Measurements from ENCODE around the gene EFTUD2. TPM values are rescaled to one million over a fixed set of nuclear protein-coding genes. Genes with fewer than 3 reads are reported as not detected.

The EFTUD2 gene
- total and polyA plus RNA-seq, 9 of the 15 experiments (the other 6 are each of a cell fraction or from before 2014, with no cell fraction given): 65.8 to 362 (median 218) TPM

DNA sequence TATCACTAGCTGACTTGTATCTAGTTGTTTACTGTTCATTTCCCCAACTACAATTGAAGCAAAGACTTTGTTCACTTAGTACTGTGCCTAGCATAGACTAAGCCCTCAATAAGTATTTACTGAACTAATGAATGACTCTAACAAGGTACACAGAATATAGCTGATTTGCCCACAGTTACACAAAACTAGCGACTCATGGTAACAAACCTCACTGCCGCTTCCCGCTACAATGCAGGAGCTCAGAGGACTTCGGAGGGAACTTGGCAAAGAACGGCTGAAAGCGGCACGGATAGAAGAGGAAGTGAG lies 524 bp downstream of the EFTUD2 start (continued):
- TF ChIP-seq, protein P1, sequence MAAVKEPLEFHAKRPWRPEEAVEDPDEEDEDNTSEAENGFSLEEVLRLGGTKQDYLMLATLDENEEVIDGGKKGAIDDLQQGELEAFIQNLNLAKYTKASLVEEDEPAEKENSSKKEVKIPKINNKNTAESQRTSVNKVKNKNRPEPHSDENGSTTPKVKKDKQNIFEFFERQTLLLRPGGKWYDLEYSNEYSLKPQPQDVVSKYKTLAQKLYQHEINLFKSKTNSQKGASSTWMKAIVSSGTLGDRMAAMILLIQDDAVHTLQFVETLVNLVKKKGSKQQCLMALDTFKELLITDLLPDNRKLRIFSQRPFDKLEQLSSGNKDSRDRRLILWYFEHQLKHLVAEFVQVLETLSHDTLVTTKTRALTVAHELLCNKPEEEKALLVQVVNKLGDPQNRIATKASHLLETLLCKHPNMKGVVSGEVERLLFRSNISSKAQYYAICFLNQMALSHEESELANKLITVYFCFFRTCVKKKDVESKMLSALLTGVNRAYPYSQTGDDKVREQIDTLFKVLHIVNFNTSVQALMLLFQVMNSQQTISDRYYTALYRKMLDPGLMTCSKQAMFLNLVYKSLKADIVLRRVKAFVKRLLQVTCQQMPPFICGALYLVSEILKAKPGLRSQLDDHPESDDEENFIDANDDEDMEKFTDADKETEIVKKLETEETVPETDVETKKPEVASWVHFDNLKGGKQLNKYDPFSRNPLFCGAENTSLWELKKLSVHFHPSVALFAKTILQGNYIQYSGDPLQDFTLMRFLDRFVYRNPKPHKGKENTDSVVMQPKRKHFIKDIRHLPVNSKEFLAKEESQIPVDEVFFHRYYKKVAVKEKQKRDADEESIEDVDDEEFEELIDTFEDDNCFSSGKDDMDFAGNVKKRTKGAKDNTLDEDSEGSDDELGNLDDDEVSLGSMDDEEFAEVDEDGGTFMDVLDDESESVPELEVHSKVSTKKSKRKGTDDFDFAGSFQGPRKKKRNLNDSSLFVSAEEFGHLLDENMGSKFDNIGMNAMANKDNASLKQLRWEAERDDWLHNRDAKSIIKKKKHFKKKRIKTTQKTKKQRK (IDR thresholded peaks at IDR 0.05; ENCODE audit: borderline replicate concordance, low read depth, low read length): no peak
- TF ChIP-seq SREBF2 (CRISPR knock-in tag; IDR thresholded peaks at IDR 0.05) (no peak), E2F3 (CRISPR knock-in tag; IDR thresholded peaks at IDR 0.05) (no peak), ZNF431 (CRISPR knock-in tag; IDR thresholded peaks at IDR 0.05) (0 out of 2 replicates have a peak, but pooled peaks have one; percentile 52), GTF2F1 (IDR thresholded peaks at IDR 0.05; ENCODE audit: low read depth, low read length) (no peak), KDM2B (CRISPR knock-in tag; IDR thresholded peaks at IDR 0.05) (no peak), CBX2 (IDR thresholded peaks at IDR 0.05; ENCODE audit: insufficient read depth, low read length, poor library complexity, severe bottlenecking) (no peak), STAT5A (IDR thresholded peaks at IDR 0.05; ENCODE audit: borderline replicate concordance, low read length) (peak; percentile 11; the same call in 1 of the 2 replicates), CREB3L1 (IDR thresholded peaks at IDR 0.05; ENCODE audit: borderline replicate concordance, low read depth) (no peak), POLR3A (IDR thresholded peaks at IDR 0.05; ENCODE audit: borderline replicate concordance, extremely low read depth, insufficient read depth, insufficient read length) (no peak), RBBP5 (IDR thresholded peaks at IDR 0.05; ENCODE audit: borderline replicate concordance, insufficient read depth, low read length, poor library complexity, severe bottlenecking) (no peak), ZNF324 (CRISPR knock-in tag; IDR thresholded peaks at IDR 0.05) (no peak), NELFE (IDR thresholded peaks at IDR 0.05; ENCODE audit: insufficient read depth, insufficient read length) (no peak)
- TF ChIP-seq, protein P2, sequence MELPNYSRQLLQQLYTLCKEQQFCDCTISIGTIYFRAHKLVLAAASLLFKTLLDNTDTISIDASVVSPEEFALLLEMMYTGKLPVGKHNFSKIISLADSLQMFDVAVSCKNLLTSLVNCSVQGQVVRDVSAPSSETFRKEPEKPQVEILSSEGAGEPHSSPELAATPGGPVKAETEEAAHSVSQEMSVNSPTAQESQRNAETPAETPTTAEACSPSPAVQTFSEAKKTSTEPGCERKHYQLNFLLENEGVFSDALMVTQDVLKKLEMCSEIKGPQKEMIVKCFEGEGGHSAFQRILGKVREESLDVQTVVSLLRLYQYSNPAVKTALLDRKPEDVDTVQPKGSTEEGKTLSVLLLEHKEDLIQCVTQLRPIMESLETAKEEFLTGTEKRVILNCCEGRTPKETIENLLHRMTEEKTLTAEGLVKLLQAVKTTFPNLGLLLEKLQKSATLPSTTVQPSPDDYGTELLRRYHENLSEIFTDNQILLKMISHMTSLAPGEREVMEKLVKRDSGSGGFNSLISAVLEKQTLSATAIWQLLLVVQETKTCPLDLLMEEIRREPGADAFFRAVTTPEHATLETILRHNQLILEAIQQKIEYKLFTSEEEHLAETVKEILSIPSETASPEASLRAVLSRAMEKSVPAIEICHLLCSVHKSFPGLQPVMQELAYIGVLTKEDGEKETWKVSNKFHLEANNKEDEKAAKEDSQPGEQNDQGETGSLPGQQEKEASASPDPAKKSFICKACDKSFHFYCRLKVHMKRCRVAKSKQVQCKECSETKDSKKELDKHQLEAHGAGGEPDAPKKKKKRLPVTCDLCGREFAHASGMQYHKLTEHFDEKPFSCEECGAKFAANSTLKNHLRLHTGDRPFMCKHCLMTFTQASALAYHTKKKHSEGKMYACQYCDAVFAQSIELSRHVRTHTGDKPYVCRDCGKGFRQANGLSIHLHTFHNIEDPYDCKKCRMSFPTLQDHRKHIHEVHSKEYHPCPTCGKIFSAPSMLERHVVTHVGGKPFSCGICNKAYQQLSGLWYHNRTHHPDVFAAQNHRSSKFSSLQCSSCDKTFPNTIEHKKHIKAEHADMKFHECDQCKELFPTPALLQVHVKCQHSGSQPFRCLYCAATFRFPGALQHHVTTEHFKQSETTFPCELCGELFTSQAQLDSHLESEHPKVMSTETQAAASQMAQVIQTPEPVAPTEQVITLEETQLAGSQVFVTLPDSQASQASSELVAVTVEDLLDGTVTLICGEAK (IDR thresholded peaks at IDR 0.05): peak; percentile 90; the same call in 1 of the 2 replicates
- TF ChIP-seq, protein P2 (CRISPR knock-in tag; IDR thresholded peaks at IDR 0.05): no peak

Measured in K562 (cell line).